HG03575 (cell line): ENCODE measurements around the gene LSG1.
"Not testable (repeated sequence)": the region's sequence is repeated elsewhere in the genome, so short reads cannot be mapped to it uniquely, and the experiment has no call there.

ENCODE experiments used
- ATAC-seq: cut with Tn5 transposase; IDR thresholded peaks from one replicate; pipeline ENCODE4 v1.9.1; 2021; ENCODE audit not compliant: unreplicated experiment, insufficient number of reproducible peaks, low FRiP score; ENCODE audit errors: extremely low read depth

LSG1 gene

GRCh38 chr3:194623449-194624290, 48.3 kb downstream of the LSG1 start:
- ATAC-seq, result no peak

GRCh38 chr3:194622621-194623340, 49.2 kb downstream of the LSG1 start:
- no peak for ATAC-seq

GRCh38 chr3:194621947-194622346, 50.0 kb downstream of the LSG1 start:
- no peak for ATAC-seq

GRCh38 chr3:194620196-194620595, 51.8 kb downstream of the LSG1 start:
- no peak for ATAC-seq

GRCh38 chr3:194619741-194620140, 52.2 kb downstream of the LSG1 start:
- ATAC-seq, result no peak

- ATAC-seq, result no peak
Measured at GRCh38 chr3:194618858-194619608, 53.0 kb downstream of the LSG1 start.

GRCh38 chr3:194617827-194618226, 54.2 kb downstream of the LSG1 start:
- ATAC-seq, result no peak

- no peak for ATAC-seq
Measured at GRCh38 chr3:194617143-194617671, 54.8 kb downstream of the LSG1 start.

- ATAC-seq, result no peak
Measured at GRCh38 chr3:194615226-194615625, 56.8 kb downstream of the LSG1 start.

- ATAC-seq, result no peak
Measured at GRCh38 chr3:194612221-194612620, 59.8 kb downstream of the LSG1 start.

GRCh38 chr3:194610689-194611088, 61.3 kb downstream of the LSG1 start:
- no peak for ATAC-seq

- no peak for ATAC-seq
Measured at GRCh38 chr3:194609601-194610000, 62.4 kb downstream of the LSG1 start.

GRCh38 chr3:194608981-194609380, 63.0 kb downstream of the LSG1 start:
- ATAC-seq, result no peak

- ATAC-seq, result no peak
Measured at GRCh38 chr3:194607592-194608389, 64.2 kb downstream of the LSG1 start.

- ATAC-seq, result no peak
Measured at GRCh38 chr3:194606941-194607340, 65.0 kb downstream of the LSG1 start.

- no peak for ATAC-seq
Measured at GRCh38 chr3:194606163-194606562, 65.8 kb downstream of the LSG1 start.

GRCh38 chr3:194605314-194605713, 66.7 kb downstream of the LSG1 start:
- ATAC-seq, result not testable (repeated sequence)

- ATAC-seq, result no peak
Measured at GRCh38 chr3:194604837-194605236, 67.2 kb downstream of the LSG1 start.

- no peak for ATAC-seq
Measured at GRCh38 chr3:194604126-194604525, 67.9 kb downstream of the LSG1 start.
